GM18505 (cell line): ENCODE measurements around the gene OSBP2.
"Not testable (repeated sequence)": the region's sequence is repeated elsewhere in the genome, so short reads cannot be mapped to it uniquely, and the experiment has no call there.

ENCODE experiments used
- ATAC-seq: cut with Tn5 transposase; IDR thresholded peaks from one replicate; pipeline ENCODE4 v1.9.1; 2021; ENCODE audit not compliant: unreplicated experiment
- POLR2A ChIP-seq: IDR thresholded peaks from 4 replicates; pipeline ENCODE4 v1.6.1; 2011; ENCODE audit warnings: borderline replicate concordance; ENCODE audit not compliant: insufficient read depth, insufficient read length; ENCODE audit errors: extremely low read depth

OSBP2 gene

DNA sequence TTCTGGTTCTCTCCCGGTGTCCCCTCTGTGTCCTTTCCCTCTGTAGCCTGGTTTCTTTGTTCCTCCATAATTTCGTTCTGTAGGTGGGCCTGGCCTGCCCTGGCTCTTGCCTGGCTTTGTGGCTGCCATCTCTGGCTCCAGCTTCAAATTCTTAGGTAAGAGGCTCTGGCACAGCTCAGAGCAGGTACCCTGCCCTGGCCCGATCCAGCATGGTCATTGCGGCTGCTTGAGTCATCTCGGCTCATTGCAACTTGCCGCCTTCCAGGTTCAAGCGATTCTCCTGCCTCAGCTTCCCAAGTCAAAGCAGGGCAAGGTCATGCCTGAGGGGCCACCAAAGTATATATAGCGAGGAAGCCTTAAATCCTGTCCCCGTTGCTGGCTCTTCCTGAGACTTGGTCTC, 76.0 kb downstream of the OSBP2 start:
- no peak for ATAC-seq
- TF ChIP-seq POLR2A = no peak

DNA sequence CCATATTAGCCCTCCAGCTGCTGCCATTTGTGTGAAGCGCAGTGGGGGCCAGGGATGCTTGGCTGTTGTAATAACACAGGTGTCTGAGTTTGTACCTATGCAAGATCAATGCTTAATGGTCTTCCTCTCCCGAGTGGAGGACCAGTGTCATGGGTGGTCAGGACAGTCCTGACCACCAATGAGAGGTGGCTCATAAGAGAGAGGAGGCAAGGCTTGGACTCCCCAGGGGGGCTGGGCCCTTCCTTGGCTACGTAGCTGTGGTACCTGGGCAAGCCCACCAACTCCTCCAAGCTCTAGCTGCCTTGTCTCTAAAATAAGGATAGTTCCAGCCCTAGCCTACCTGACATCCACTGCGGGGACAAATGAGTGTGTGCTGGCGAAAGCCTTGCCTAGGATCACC, 79.2 kb downstream of the OSBP2 start:
- no peak for ATAC-seq

DNA sequence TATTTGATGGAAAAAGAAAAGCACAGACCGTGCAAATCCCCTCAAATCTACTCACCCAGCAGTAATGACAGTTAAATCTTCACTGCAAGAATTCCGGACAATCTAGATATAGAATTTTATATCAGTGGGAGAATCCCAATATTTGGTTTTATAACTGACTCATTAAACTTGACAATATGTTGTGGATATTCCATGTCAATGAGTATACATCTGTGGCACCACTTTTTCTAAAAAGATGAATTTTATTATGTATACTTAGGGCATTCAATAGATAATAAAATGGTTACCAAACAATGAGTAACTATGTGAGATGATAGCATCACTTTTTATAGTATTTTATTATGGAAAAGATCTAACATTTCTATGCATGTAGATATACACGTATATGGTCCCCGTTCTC, 79.9 kb downstream of the OSBP2 start:
- no peak for ATAC-seq
- TF ChIP-seq POLR2A = no peak

More for the DNA sequence above, 79.2 kb downstream of the OSBP2 start:
- no peak for TF ChIP-seq POLR2A

DNA sequence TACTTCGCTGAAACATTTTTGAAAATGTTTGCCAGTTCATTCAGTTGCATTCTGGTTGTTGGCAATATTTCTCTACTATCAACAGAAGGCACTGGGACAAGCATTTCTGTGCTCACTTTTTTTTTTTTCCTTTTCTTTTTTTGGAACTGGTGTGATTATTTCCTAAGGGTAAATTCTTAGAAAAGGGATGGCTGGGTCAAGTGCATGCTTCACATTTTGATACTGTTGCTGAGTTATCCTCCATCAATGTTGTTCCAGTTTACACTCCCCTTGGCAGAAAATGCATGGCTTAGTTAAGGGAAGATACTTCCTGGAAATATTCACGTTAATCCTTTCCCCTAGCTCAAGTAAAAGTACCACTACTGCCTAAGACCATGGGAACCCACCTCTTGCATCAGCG, 81.8 kb downstream of the OSBP2 start:
- TF ChIP-seq POLR2A = no peak
- no peak for ATAC-seq

DNA sequence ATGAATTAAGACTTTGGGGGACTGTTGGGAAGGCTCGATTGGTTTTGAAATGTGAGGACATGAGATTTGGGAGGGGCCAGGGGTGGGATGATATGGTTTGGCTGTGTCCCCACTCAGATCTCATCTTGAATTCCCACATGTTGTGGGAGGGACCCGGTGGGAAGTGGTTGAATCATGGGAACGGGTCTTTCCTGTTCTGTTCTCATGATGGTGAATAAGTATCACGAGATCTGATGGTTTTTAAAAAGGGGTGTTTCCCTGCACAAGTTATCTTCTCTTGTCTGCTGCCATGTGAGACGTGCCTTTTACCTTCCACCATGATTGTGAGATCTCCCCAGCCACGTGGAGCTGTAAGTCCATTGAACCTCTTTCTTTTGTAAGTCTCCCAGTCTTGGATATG, 82.5 kb downstream of the OSBP2 start:
- ATAC-seq = not testable (repeated sequence)

DNA sequence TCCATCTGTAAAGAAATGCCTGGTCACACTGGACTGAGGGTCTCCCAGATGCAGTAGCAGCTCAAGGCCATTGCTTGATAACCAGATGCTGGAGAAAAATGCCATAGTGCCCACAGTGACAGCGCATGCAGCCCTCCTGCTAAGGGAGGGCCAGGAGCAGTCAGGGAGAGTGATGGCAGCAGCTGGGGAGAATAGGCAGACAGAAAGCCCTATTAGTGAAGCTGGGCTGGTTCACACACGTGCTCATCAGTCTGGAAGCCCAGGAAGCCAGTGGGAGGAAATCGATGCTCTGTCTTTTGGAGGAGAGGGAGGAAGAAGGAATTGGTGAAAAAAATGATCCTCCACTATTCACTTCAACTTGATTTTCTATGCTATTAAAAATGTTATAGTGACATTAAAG, 82.9 kb downstream of the OSBP2 start:
- ATAC-seq = no peak
- no peak for TF ChIP-seq POLR2A

DNA sequence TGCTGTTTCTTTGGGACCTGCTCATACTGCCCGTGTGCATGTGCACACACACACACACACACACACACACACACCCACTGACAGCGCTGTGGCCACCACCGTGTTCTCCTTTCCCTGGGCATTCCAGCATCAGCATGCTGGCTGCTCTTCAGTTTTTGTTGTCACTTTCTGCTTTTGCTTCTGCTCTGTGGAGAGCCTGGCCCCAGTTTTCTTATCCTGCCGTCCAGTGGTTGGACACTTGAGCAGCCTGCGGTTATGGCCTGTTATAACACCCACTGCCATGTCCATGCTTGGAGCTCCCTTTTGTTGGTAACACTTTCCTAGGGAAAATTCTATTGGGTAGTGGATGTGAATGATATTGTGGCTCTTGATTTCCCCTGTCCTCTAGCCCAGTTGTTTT, 83.6 kb downstream of the OSBP2 start:
- TF ChIP-seq POLR2A = no peak
- ATAC-seq = no peak

DNA sequence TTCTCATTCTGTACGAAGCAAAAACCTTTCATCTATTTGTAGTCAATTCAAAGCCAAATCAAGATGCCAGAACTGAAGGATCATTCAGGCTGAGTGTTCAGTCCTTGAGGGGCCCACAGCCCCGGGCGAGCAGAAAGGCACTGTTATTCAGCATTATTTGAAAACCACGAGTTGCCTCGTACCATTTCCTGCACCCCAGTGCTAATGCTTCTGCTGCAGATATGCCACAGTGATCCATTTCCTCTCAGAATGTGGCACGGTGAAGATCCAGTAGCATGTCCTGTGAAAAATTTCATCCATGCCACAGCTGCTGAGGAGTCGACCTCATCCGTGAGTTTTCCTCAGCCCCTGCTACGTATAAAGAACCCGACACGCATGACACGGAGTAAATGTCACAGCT, 85.4 kb downstream of the OSBP2 start:
- ATAC-seq = no peak
- TF ChIP-seq POLR2A = no peak

DNA sequence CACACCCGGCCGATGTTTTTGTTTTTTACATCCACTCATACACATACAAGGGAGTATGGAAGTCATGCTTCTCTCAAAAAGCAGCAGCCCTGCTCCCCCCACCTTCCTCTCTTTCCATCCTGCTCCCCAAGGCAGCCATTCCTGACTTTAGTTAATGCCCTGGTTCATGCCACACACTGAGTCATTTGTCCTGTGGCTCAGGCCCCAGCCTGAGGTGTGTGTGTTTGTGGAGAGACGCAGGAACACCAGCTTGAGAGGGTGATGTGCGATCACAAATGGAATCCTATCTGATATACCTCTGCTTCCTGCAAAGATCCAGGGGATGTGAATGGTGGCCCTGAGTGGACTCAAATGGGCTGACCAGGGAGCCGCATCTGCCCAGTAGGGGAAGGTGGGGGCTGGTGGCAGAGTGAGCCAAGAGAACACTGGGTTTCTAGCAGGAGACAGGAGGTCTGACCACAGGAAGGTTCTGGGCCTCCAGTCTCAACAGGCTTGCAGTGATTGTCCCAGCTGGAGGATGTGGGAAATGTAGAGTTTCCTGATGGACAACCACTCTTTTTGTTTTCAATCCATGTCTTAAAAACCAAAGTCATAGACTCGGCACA, 86.7 kb downstream of the OSBP2 start:
- no peak for TF ChIP-seq POLR2A
- ATAC-seq = no peak

DNA sequence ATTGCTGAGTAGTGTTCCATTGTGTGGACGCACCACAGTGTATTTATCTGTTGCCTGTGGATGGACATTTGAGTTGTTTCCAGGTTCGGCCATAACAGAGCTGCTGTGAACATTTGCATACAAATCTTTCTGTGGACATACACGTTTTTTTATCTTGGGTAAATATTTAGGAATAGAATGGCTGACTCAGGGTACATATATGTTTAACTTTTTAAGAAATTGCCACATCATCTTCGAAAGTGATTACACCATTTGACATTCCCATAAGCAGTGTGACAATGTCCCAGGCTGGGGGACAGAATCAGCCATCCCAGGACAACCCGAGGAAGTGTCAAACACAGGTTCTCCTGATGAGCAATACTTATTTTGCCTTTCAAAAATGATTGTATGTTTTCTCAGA, 87.9 kb downstream of the OSBP2 start:
- TF ChIP-seq POLR2A = no peak
- no peak for ATAC-seq

DNA sequence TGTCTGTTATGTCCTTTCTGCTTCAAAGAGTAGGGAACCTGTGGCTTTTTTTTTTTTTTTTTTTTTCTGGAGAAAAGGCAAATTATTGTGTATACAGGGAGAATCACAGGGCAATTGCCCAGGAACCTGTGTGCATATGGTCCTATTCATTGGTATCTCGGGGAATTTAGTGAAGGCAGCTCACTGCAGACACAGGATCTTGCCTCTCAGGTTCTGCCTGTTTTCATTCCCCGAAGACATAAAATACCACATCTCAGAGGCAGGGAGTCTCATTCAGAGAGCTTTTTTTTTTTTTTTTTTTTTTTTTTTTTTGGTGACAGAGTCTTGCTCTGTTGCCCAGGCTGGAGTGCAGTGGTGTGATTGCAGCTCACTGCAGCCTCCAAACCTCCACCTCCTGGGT, 88.3 kb downstream of the OSBP2 start:
- no peak for TF ChIP-seq POLR2A
- no peak for ATAC-seq

DNA sequence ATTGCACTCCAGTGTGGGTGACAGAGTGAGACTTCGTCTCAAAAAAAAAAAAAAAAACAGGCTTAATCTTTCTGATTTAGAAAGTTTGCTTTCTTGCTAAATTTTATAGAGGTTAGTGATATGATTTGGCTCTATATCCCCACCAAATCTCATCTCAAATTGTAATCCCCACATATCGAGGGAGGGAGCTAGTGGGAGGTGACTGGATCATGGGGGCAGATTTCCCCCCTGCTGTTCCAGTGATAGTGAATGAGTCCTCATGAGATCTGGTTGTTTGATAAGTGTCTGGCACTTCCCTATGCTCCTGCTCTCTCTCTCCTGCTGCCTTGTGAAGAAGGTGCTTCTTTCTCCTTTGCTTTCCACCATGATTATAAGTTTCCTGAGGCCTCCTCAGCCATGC, 90.9 kb downstream of the OSBP2 start:
- ATAC-seq = no peak
- TF ChIP-seq POLR2A = no peak

DNA sequence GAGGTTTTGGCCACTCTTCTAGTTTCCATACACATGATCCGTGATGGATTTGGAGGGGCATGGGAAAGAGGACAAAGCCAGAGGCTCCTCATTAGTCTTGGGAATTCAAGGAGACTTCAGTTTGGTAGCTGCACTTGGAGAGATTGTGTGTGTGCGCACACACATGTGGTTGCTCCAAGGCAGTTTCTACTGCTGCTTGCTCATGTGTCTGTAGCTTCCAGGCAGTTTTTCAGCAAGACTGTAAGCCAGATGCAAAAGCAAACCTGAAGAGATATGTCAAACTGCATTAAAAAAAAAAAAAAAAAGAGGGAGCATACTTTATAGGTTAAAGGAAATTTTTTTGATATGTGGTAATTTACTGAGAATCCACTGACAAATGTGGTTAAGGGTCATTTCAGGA, 95.7 kb downstream of the OSBP2 start:
- TF ChIP-seq POLR2A = no peak
- no peak for ATAC-seq

DNA sequence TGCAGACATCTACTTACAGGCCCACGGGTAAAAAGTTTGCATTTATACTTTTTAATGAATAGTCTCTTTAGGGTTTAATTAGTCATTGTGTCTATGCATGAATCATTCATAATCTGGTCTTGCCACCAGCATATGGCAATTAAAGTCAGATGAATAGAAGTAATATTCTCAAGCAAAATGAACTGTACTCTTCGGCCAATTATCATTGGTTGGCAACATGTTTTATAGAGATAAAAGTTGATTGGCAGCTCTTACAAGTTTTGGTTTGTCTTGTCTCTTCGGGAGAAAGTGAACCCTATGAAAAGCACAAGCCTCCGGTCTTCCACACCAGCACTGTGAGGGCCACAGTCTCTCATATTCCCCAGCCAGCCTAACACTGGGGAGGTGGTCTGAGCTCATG, 97.8 kb downstream of the OSBP2 start:
- TF ChIP-seq POLR2A = no peak
- no peak for ATAC-seq

DNA sequence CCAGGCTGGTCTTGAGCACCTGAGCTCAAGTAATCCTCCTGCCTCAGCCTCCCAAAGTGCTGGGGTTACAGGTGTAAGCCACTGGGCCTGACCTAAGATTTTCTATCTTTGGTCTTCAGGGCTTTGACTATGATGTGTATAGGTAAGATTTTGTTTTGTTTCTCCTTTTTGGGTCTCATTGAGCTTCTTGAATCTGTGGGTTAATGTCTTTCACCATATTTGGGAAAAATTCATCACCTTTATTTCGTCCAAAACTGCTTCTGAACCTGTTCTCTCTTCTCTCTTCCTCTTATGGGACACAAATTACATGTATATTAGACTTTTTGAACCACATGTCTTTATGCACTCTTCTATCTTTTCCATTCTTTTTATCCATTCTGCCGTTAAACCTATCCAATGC, 100.4 kb downstream of the OSBP2 start:
- TF ChIP-seq POLR2A = no peak
- ATAC-seq = no peak
